Panc1 (cell line): ENCODE results near the gene CFAP74.

Source experiments
- POLR2AphosphoS5 ChIP-seq: IDR thresholded peaks from 2 replicates; pipeline ENCODE4 v1.6.1; 2012; ENCODE audit warnings: mild to moderate bottlenecking, low read depth, low read length, moderate library complexity
- TCF7L2 ChIP-seq: IDR thresholded peaks from 2 replicates; pipeline ENCODE4 v1.6.1; 2011; ENCODE audit warnings: mild to moderate bottlenecking, low read depth, low read length, inconsistent platforms
- TF ChIP-seq, protein P1 (sequence below): fragments of 450-650 bp; IDR thresholded peaks from 2 replicates; pipeline ENCODE4 v1.5.1; 2017; ENCODE audit warnings: mild to moderate bottlenecking

DNA sequence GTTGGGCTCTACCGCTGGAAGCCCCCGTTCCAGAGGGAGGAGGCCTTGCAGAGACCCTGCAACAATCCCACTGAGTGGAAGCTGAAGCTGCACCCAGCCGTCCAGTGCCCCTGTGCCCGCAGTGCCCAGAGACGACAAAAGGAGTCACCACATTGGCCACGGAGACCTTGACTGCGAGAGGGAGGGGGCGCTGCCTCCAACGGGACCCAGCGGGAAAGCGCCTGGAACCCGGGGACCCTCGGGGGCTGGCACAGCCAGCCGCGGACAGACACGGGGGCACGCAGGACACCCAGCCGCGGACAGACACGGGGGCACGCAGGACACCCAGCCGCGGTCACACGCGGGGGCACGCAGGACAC lies 22.5 kb downstream of the CFAP74 start:
- TF ChIP-seq, protein P1, sequence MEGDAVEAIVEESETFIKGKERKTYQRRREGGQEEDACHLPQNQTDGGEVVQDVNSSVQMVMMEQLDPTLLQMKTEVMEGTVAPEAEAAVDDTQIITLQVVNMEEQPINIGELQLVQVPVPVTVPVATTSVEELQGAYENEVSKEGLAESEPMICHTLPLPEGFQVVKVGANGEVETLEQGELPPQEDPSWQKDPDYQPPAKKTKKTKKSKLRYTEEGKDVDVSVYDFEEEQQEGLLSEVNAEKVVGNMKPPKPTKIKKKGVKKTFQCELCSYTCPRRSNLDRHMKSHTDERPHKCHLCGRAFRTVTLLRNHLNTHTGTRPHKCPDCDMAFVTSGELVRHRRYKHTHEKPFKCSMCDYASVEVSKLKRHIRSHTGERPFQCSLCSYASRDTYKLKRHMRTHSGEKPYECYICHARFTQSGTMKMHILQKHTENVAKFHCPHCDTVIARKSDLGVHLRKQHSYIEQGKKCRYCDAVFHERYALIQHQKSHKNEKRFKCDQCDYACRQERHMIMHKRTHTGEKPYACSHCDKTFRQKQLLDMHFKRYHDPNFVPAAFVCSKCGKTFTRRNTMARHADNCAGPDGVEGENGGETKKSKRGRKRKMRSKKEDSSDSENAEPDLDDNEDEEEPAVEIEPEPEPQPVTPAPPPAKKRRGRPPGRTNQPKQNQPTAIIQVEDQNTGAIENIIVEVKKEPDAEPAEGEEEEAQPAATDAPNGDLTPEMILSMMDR: no peak
- TF ChIP-seq POLR2AphosphoS5: no peak
- TF ChIP-seq TCF7L2: no peak
